Measurements from ENCODE around the gene SH2D1B.

The SH2D1B gene

DNA sequence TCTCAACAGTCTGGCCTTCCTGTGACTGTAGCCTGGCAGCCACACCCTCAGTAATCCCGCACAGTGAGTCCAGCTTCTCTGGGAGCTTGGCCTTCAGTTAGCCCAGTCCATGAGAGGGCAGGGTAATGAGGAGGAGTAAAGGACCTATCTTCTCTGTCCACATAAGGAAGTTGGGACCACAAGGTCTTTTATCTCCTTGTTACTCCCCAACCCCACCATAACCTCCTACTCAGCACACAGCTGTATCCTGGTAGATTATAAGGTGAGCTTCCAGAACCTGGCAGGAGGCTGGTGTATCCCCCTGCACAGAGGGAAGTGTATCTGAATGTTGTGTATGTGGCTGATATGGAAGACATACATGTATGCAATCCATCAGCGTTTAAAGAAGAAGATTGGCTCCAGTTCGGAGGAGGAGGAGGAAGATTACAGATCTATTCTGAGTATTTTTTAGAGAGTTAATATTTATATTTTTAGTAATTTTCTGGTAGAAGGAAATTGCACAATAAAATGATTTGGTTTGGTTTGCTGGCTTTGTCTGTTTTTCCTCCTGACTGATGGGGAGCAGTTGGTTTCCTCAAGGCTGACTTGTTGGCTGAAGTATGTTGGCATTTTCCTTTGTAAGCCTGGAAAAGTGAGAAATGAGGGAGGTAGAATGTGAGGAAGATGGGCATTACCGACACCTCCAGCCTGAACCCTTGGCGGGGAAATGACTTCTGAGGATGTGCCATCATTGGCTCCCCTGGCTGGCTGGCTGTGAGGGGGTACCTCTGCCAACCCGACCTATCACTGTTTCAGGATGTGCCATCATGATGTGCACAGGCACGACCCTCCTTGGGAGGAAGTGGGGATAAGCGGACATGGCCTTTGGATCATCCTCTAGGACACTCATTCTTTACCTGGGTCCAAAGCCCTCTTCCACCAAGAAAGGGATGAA is 25.4 kb downstream of the SH2D1B start:
- TF ChIP-seq, protein P1, sequence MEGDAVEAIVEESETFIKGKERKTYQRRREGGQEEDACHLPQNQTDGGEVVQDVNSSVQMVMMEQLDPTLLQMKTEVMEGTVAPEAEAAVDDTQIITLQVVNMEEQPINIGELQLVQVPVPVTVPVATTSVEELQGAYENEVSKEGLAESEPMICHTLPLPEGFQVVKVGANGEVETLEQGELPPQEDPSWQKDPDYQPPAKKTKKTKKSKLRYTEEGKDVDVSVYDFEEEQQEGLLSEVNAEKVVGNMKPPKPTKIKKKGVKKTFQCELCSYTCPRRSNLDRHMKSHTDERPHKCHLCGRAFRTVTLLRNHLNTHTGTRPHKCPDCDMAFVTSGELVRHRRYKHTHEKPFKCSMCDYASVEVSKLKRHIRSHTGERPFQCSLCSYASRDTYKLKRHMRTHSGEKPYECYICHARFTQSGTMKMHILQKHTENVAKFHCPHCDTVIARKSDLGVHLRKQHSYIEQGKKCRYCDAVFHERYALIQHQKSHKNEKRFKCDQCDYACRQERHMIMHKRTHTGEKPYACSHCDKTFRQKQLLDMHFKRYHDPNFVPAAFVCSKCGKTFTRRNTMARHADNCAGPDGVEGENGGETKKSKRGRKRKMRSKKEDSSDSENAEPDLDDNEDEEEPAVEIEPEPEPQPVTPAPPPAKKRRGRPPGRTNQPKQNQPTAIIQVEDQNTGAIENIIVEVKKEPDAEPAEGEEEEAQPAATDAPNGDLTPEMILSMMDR (IDR thresholded peaks at IDR 0.05; ENCODE audit: low read depth, low read length), result no peak
- DNase-seq (ENCODE audit: low read depth, low spot score), result no peak
- in situ Hi-C loops (cut with HindIII; ENCODE audit: low sequenced_read_pairs), result no loop called here
- no peak overlapping the region for H3K4me3 ChIP-seq (ENCODE audit: low read depth, low read length)

DNA sequence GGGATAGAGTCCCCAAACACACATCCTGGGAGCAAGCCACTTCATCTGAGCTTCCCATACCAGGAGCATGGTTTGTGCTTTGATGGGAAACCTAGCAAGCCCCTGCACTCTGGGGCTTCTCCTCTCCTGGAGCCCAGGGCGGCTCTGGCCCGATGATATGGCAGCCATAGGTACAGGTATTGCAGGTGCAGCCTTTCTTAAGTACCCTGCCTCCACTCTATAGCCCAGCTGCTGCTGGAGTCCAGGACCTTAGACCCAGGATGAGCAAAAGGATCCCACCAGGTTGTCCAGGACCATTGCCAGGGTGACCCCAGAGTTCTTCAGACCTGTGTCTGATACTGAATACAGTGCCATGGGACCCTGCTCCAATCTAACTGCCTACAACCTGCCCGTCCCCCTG is 26.2 kb downstream of the SH2D1B start:
- in situ Hi-C loops (cut with HindIII; ENCODE audit: low sequenced_read_pairs), result no loop called here
- DNase-seq (ENCODE audit: low read depth, low spot score), result no peak
- no peak overlapping the region for H3K4me3 ChIP-seq (ENCODE audit: low read depth, low read length)
- TF ChIP-seq, protein P1 (IDR thresholded peaks at IDR 0.05; ENCODE audit: low read depth, low read length), result no peak

DNA sequence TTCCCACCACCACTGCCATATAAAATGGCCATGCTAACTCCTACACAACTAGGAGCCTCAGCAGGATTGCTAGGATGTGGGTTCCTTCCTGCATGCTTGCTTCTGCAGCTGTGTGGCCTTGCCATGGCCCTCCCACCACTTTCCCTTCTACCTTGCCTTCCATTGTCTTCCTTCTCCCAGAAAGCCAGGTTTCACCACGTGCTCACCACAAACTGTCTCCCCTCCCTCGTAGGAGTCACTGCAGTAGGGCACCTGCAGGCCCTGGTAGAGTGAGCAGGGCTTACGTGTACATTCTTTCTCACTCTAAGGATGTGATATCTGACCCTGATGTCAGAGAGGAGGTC is 26.7 kb downstream of the SH2D1B start:
- H3K4me3 ChIP-seq (ENCODE audit: low read depth, low read length), result no peak overlapping the region
- DNase-seq (ENCODE audit: low read depth, low spot score), result no peak
- TF ChIP-seq, protein P1 (IDR thresholded peaks at IDR 0.05; ENCODE audit: low read depth, low read length), result no peak
- in situ Hi-C loops (cut with HindIII; ENCODE audit: low sequenced_read_pairs), result no loop called here

DNA sequence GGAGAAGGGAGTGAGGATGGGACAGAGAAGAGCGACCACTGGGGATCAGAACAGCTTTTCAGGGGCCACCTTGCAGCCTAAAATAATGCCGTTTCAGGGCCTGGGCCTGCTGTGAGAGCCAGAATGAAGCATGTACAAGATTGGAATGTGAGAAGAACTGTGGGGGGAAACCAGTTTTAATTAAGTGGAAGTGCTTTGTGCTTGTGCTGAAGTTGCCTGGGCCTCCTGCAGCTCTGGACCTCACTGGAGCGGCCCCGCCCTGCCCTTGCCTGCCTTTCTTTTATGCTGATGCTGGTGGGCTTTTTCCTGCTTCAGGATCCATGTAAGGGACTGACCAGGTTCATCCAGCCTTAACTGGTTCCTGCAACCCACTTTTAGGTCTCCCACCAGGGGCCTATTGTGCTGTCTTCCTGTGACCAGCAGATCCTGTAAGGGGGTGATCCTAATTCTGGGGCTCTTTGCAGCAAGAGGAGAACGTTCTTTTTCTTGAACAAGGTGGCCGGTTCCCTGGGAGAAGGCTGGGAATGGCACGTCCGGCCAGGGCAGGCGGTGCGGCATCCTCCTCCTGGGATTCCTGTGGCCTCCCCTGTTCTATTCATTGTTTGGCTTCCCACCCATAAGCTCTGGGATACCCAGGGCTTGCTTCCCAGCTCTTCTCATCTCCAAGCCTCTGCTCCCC is 27.2 kb downstream of the SH2D1B start:
- in situ Hi-C loops (cut with HindIII; ENCODE audit: low sequenced_read_pairs), result no loop called here
- DNase-seq (ENCODE audit: low read depth, low spot score), result no peak
- TF ChIP-seq, protein P1 (IDR thresholded peaks at IDR 0.05; ENCODE audit: low read depth, low read length), result no peak
- H3K4me3 ChIP-seq (ENCODE audit: low read depth, low read length), result no peak overlapping the region

DNA sequence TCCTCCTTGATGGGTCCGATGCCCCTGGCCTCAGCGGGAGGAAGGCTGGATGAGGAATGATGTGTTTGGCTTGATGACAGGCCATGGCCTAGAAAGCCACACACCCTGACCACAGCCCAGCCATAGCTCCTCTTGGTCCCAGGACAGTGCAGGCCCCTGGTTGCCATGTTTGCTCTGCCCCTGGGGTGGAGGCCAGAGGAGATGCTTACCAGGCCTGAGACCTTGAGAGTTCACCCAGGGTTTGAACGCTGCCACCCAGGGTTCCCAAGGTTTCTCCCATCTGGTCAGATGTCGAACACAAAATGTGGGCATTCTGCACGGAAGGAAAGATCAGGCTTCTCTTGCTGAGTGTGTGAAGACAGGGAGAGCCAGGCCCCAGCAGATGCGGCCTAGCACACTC is 27.8 kb downstream of the SH2D1B start:
- in situ Hi-C loops (cut with HindIII; ENCODE audit: low sequenced_read_pairs), result no loop called here
- no peak for DNase-seq (ENCODE audit: low read depth, low spot score)
- H3K4me3 ChIP-seq (ENCODE audit: low read depth, low read length), result no peak overlapping the region
- TF ChIP-seq, protein P1 (IDR thresholded peaks at IDR 0.05; ENCODE audit: low read depth, low read length), result no peak

DNA sequence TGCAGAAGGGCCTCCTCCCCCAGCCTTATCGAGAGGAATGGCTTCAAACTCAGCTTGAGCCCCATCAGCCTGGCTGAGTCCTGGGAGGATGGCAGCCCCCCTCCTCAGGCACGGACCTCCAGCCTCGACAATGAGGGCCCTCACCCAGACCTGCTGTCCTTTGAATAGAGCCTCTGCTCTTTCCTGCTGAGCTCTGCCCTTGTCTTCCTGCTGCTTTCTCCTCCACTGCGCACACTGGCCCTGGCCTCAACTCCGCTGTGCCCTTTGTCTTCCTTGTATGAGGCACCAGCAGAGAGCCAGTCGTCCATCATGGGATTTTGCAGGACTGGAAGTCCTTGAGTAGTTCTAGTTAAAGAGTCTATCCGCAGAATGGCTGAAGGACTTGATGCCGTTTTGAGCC is 28.4 kb downstream of the SH2D1B start:
- TF ChIP-seq, protein P1 (IDR thresholded peaks at IDR 0.05; ENCODE audit: low read depth, low read length), result no peak
- DNase-seq (ENCODE audit: low read depth, low spot score), result no peak
- in situ Hi-C loops (cut with HindIII; ENCODE audit: low sequenced_read_pairs), result no loop called here
- no peak overlapping the region for H3K4me3 ChIP-seq (ENCODE audit: low read depth, low read length)

Data from astrocyte of the spinal cord (primary cell).